Measurements from ENCODE around the gene PTDSS2. TPM values are rescaled to one million over a fixed set of nuclear protein-coding genes. Genes with fewer than 3 reads are reported as not detected.

The PTDSS2 gene
- total and polyA plus RNA-seq, 10 of the 15 experiments (the other 5 are each of a cell fraction or from before 2014, with no cell fraction given): 0.39 to 21.1 (median 10.8) TPM

DNA sequence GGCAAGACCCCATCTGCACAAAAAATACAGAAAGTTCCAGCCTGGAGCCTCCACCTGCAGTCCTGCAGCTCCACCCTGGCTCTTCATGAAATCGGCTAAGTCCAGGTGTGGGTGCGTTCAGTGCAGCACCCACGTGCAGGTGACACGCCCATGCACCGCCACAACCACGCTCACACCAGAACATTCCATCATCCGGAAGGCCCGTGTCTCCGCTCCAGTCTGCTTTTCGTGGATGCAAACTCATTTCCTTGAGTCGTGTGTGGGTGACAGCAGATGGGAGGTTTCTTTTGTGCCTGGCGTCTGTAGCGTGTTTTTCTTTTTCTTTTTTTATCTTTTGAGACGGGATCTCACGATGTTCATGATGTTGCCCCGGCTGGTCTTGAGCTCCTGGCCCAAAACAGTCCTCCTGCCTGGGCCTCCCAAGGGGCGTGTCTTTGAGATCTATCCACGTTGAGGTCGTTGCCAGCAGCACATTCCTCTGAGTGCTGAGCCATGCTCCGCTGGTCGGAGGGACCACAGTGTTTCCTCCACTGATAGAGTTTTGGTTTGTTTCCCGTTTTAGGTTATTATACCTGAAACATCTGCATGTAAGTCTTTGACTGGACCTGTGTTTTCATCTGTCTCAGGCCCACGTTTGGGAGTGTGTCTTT is 7.2 kb downstream of the PTDSS2 start:
- Histone ChIP-seq H3K9me3 (replicated peaks; ENCODE audit: control insufficient read depth, insufficient read depth, low read length) (no peaks in the 10 kb centered on the region), H3K36me3 (ENCODE audit: control insufficient read depth in 2 of 2, insufficient read depth in 2 of 2, low read length in 1 of 2) (peaks cover 3 to 6% of the 10 kb centered on the region in 2 experiments), H4K20me1 (ENCODE audit: control insufficient read depth, insufficient read depth) (no peaks in the 10 kb centered on the region), H3K27ac (ENCODE audit: control insufficient read depth, insufficient read depth) (peak overlapping the region; percentile 68), H3K27me3 (replicated peaks in 1 of 2; ENCODE audit: control insufficient read depth in 2 of 2, insufficient read depth in 2 of 2, low read length in 1 of 2) (no peaks in the 10 kb centered on the region), H3K9ac (ENCODE audit: control insufficient read depth, insufficient read depth, low read length) (0 out of 2 replicates have a peak overlapping the region, but pooled peaks have one; percentile 13), H3K4me3 (peak overlapping the region; percentile 24; the same call in 1 of the 2 replicates), H2AFZ (ENCODE audit: control insufficient read depth, low read depth, low read length) (peak overlapping the region; percentile 44; the same call in 1 of the 2 replicates), H3K79me2 (ENCODE audit: control insufficient read depth, insufficient read depth, low read length) (no peaks in the 10 kb centered on the region; the same call in 1 of the 2 replicates), H3K4me1 (ENCODE audit: control insufficient read depth, insufficient read depth, low read length) (peaks cover 18% of the 10 kb centered on the region), H3K4me2 (ENCODE audit: control insufficient read depth, insufficient read depth) (peak overlapping the region; percentile 87)
- SMC1A ChIA-PET (ENCODE audit: uncharacterized antibody, unreplicated experiment): interaction anchor here (0.6 kb wide), 1 partner anchor 14 kb away, joined by 3 read pairs; no protein-coding TSS in a partner anchor
- in situ Hi-C loops (cut with MboI): no loop called here
- intact Hi-C loops (cut with micrococcal nuclease; ENCODE audit: unreplicated experiment): no loop called here
- BruUV-seq (replicated peaks): no TSS peak
- TF ChIP-seq IKZF2 (IDR thresholded peaks at IDR 0.05): 0 out of 4 replicates have a peak, but pooled peaks of 1 of the 2 experiments have one; percentile 0
- 0 out of 2 replicates have a peak, but pooled peaks have one; percentile 11 for TF ChIP-seq ZBTB4 (CRISPR knock-in tag; IDR thresholded peaks at IDR 0.05)
- no peak for TF ChIP-seq SREBF1 (IDR thresholded peaks at IDR 0.05; ENCODE audit: low read length)
- TF ChIP-seq BHLHE40 (IDR thresholded peaks at IDR 0.05; ENCODE audit: borderline replicate concordance in 1 of 2, low read depth in 2 of 2, low read length in 1 of 2): no peak
- 0 out of 2 replicates have a peak, but pooled peaks have one; percentile 17 for TF ChIP-seq PAX5 (IDR thresholded peaks at IDR 0.05; ENCODE audit: borderline replicate concordance, low read depth, low read length)
- TF ChIP-seq USF1 (IDR thresholded peaks at IDR 0.05; ENCODE audit: borderline replicate concordance, extremely low read length, insufficient read depth, low read depth, low read length): peak; percentile 8
- DNase-seq (ENCODE audit: low read depth, low spot score) (no peak), FAIRE-seq (peak; percentile 89), ATAC-seq (peak; percentile 49)
- POLR2A ChIA-PET: interaction anchor here (1.0 kb wide), 1 partner anchor 16 kb away, joined by 3 read pairs; no protein-coding TSS in a partner anchor
- CTCF ChIA-PET: interaction anchor here (0.6 to 2.4 kb wide), 5 partner anchors 9 to 232 kb away, joined by 3 to 9 read pairs (median 4); no protein-coding TSS in a partner anchor
- RAD21 ChIA-PET (ENCODE audit: unreplicated experiment): no interaction called here
- WGBS (ENCODE audit: insufficient coverage, insufficient replicate concordance, low lambda C conversion rate, missing lambda C conversion rate): 16% methylated on average over 23 of the region's 23 CpGs

Data from GM12878 (cell line).